ENCODE data around the gene OR10G6. TPM values are rescaled to one million over a fixed set of nuclear protein-coding genes. Genes with fewer than 3 reads are reported as not detected.
A peak's percentile ranks its signal among the peaks of the same experiment; 100 is the strongest.

The OR10G6 gene
- total RNA-seq, 1 donor: not detected

DNA sequence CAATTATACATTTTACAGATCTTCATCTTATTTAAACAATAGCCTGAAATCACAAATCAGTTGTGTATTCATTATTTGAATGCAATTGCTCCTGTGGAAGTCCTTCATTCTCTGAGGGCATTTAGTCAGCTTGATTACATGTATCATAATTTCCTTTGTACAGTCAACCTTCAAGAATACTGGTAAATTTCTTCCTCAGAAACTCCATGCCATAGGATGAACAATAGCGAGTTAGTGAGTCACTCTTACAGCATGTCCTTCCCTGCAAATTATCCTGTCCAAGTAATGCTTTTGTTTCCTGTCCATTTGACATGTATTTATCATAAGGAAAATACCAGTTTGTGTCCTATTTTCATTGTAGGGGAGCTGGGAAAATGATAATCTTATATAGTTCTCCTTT lies 21.1 kb downstream of the OR10G6 start:
- H3K4me2 ChIP-seq (ENCODE audit: insufficient read depth, low read length): no peak overlapping the region
- H2AFZ ChIP-seq (ENCODE audit: low read length): no peak overlapping the region
- DNase-seq (ENCODE audit: insufficient read length, low spot score, missing footprints): peak; percentile 41
- no peaks in the 10 kb centered on the region for H3K79me2 ChIP-seq (ENCODE audit: insufficient read depth, low read length)
- H3K4me1 ChIP-seq (ENCODE audit: insufficient read depth, low read length): no peaks in the 10 kb centered on the region
- no peak overlapping the region for H3K4me3 ChIP-seq (ENCODE audit: insufficient read depth, low read length)
- no peak overlapping the region for H3K27ac ChIP-seq (ENCODE audit: low read depth, low read length)
- no peaks in the 10 kb centered on the region for H4K20me1 ChIP-seq (ENCODE audit: insufficient read depth, low read length)
- no peaks in the 10 kb centered on the region for H3K27me3 ChIP-seq (ENCODE audit: insufficient read depth, low read length)
- no peaks in the 10 kb centered on the region for H3K9me3 ChIP-seq (ENCODE audit: low read depth, low read length)
- TF ChIP-seq, protein P1, sequence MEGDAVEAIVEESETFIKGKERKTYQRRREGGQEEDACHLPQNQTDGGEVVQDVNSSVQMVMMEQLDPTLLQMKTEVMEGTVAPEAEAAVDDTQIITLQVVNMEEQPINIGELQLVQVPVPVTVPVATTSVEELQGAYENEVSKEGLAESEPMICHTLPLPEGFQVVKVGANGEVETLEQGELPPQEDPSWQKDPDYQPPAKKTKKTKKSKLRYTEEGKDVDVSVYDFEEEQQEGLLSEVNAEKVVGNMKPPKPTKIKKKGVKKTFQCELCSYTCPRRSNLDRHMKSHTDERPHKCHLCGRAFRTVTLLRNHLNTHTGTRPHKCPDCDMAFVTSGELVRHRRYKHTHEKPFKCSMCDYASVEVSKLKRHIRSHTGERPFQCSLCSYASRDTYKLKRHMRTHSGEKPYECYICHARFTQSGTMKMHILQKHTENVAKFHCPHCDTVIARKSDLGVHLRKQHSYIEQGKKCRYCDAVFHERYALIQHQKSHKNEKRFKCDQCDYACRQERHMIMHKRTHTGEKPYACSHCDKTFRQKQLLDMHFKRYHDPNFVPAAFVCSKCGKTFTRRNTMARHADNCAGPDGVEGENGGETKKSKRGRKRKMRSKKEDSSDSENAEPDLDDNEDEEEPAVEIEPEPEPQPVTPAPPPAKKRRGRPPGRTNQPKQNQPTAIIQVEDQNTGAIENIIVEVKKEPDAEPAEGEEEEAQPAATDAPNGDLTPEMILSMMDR (IDR thresholded peaks at IDR 0.05; ENCODE audit: extremely low read depth, low read depth, low read length): no peak
- no peaks in the 10 kb centered on the region for H3K36me3 ChIP-seq (ENCODE audit: insufficient read depth, low read length)

DNA sequence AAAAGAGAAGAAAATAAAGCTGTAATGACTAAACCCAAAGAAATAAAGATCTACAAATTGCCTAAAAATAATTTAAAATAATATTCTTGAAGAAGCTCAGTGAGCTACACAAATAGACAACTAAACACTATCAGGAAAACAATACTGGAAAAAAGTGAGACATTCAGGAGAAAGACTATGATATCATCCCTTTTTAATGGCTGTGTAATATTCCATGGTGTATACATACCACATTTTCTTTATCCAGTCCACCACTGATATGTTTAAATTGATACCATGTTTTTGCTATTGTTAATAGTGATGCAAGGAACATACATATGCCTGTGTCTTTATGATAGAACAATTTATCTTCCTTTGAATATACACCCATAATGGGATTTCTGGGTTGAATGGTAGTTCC lies 38.2 kb downstream of the OR10G6 start:
- Histone ChIP-seq H4K20me1 (ENCODE audit: insufficient read depth, low read length) (no peaks in the 10 kb centered on the region), H3K27ac (ENCODE audit: low read depth, low read length) (no peak overlapping the region), H3K9me3 (ENCODE audit: low read depth, low read length) (no peaks in the 10 kb centered on the region), H3K27me3 (ENCODE audit: insufficient read depth, low read length) (no peaks in the 10 kb centered on the region), H3K36me3 (ENCODE audit: insufficient read depth, low read length) (no peaks in the 10 kb centered on the region), H3K4me3 (ENCODE audit: insufficient read depth, low read length) (no peak overlapping the region), H2AFZ (ENCODE audit: low read length) (no peak overlapping the region), H3K79me2 (ENCODE audit: insufficient read depth, low read length) (no peaks in the 10 kb centered on the region), H3K4me1 (ENCODE audit: insufficient read depth, low read length) (no peaks in the 10 kb centered on the region), H3K4me2 (ENCODE audit: insufficient read depth, low read length) (no peak overlapping the region)
- TF ChIP-seq, protein P1 (IDR thresholded peaks at IDR 0.05; ENCODE audit: extremely low read depth, low read depth, low read length): no peak
- no peak for DNase-seq (ENCODE audit: insufficient read length, low spot score, missing footprints)

- no peak for DNase-seq (ENCODE audit: insufficient read length, low spot score, missing footprints)
- H3K27me3 ChIP-seq (ENCODE audit: insufficient read depth, low read length): no peaks in the 10 kb centered on the region
- no peak overlapping the region for H3K4me3 ChIP-seq (ENCODE audit: insufficient read depth, low read length)
- H3K79me2 ChIP-seq (ENCODE audit: insufficient read depth, low read length): no peaks in the 10 kb centered on the region
- no peaks in the 10 kb centered on the region for H3K4me1 ChIP-seq (ENCODE audit: insufficient read depth, low read length)
- no peak overlapping the region for H2AFZ ChIP-seq (ENCODE audit: low read length)
- H4K20me1 ChIP-seq (ENCODE audit: insufficient read depth, low read length): no peaks in the 10 kb centered on the region
- H3K4me2 ChIP-seq (ENCODE audit: insufficient read depth, low read length): no peak overlapping the region
- no peak overlapping the region for H3K27ac ChIP-seq (ENCODE audit: low read depth, low read length)
- no peaks in the 10 kb centered on the region for H3K36me3 ChIP-seq (ENCODE audit: insufficient read depth, low read length)
- TF ChIP-seq, protein P1 (IDR thresholded peaks at IDR 0.05; ENCODE audit: extremely low read depth, low read depth, low read length): no peak
- H3K9me3 ChIP-seq (ENCODE audit: low read depth, low read length): no peaks in the 10 kb centered on the region
Measured at GRCh38 chr11:123945132-123945531, 49.8 kb downstream of the OR10G6 start.

Other genes with a start within 250 kb of the OR10G6 start
- not detected in 2 replicates for gene OR6X1, start 240.6 kb downstream of the OR10G6 start, total RNA-seq
- gene OR6M1, start 188.8 kb downstream of the OR10G6 start, total RNA-seq: not detected in 2 replicates
- gene TMEM225, start 109.5 kb downstream of the OR10G6 start, total RNA-seq: not detected in 2 replicates
- gene OR8D4, start 93.0 kb downstream of the OR10G6 start, total RNA-seq: under 0.01 TPM in 2 replicates
- gene OR4D5, start 55.5 kb downstream of the OR10G6 start, total RNA-seq: not detected in 2 replicates
- not detected in 2 replicates for gene OR6T1, start 51.3 kb downstream of the OR10G6 start, total RNA-seq
- gene OR10S1, start 17.4 kb downstream of the OR10G6 start, total RNA-seq: not detected in 2 replicates
- not detected in 2 replicates for gene OR10G4, start 17.8 kb upstream of the OR10G6 start, total RNA-seq
- not detected in 2 replicates for gene OR10G9, start 27.9 kb upstream of the OR10G6 start, total RNA-seq
- not detected in 2 replicates for gene OR10G8, start 31.6 kb upstream of the OR10G6 start, total RNA-seq
- gene OR10G7, start 46.2 kb upstream of the OR10G6 start, total RNA-seq: not detected in 2 replicates
- 12.3 and 17.4 TPM in 2 replicates for gene VWA5A, start 120.3 kb upstream of the OR10G6 start, total RNA-seq
- not detected in 2 replicates for gene OR10D3, start 188.2 kb upstream of the OR10G6 start, total RNA-seq
- gene OR8G1, start 245.9 kb upstream of the OR10G6 start, total RNA-seq: not detected in 2 replicates